Epithelial cell of proximal tubule (primary cell): ENCODE results near the gene UBTF. TPM values are rescaled to one million over a fixed set of nuclear protein-coding genes. Genes with fewer than 3 reads are reported as not detected.

Experiments
- DNase-seq: peaks from one replicate; pipeline ENCODE4 v3.0.0-alpha.2; 2011; ENCODE audit warnings: low read depth
- H3K4me3 ChIP-seq: 2 replicates; pipeline ENCODE4 v1.5.1; 2011; ENCODE audit warnings: low read depth, mild to moderate bottlenecking, low read length
- CTCF ChIP-seq: conservative IDR thresholded peaks from 2 replicates; pipeline ENCODE4 v1.5.1; 2012; ENCODE audit warnings: low read depth, mild to moderate bottlenecking, low read length
- total RNA-seq: library from RNA; depleted of rRNA; stranded (reverse); fragments of >200 nt; gene quantifications from 2 replicates; pipeline ENCODE4 v1.2.3, GENCODE V29; 2015

Gene UBTF
- total RNA-seq, 1 donor from 2014 or later = 37.5 TPM

DNA sequence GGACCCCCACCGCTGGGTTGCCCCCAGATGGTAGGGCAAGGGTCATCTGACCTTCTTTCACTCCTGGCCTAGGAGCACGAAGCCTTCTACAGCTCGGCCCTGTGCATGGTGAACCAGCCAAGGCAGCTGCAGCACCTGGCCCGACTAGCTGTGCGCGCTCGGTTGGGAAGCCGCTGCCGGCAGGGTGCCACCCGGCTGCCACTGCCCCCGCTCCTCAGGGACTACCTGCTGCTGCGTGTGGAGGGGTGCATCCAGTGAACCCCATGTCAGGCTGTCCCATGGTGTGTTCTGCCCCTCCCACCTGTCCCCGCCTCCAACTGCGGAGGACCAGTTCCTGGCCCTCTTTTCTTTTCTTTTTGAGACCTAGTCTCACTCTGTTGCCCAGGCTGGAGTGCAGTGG is 41.3 kb downstream of the UBTF start:
- no peak overlapping the region for H3K4me3 ChIP-seq
- no peak for TF ChIP-seq CTCF
- DNase-seq = no peak

- H3K4me3 ChIP-seq = no peak overlapping the region
- no peak for TF ChIP-seq CTCF
- DNase-seq = no peak
Observed at GRCh38 chr17:44177640-44178039, 41.8 kb downstream of the UBTF start.

DNA sequence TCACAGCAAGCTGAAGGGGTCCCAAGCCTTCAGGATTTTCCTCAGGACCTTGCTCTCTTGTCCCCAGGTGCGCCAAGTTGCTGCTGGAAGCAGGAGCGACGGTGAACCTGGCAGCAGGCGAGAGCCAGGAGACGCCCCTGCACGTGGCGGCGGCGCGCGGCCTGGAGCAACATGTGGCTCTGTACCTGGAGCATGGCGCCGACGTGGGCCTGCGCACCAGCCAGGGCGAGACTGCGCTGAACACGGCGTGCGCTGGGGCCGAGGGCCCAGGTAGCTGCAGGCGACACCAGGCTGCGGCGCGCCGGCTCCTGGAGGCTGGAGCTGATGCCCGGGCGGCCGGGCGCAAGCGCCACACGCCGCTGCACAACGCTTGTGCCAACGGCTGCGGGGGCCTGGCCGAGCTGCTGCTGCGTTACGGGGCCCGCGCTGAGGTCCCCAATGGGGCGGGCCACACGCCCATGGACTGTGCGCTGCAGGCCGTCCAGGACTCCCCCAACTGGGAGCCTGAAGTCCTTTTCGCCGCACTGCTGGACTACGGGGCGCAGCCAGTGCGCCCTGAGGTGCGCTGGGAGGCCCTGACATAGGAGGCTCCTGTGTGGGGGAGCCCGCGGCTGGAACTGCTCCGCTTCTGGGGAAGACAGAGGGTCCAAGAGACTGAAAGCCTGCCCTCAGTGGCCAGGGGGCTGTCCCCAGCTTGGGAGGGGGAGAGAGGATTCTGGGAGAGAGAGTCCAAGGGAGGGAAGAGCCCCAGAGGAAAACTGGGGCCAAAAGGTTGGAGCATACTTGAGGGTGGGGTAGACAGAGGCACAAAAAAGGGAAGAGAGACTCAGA is 42.6 kb downstream of the UBTF start:
- DNase-seq = no peak
- no peak for TF ChIP-seq CTCF
- H3K4me3 ChIP-seq = no peak overlapping the region

- DNase-seq = no peak
- H3K4me3 ChIP-seq = no peak overlapping the region
- no peak for TF ChIP-seq CTCF
Observed at GRCh38 chr17:44176257-44176656, 43.2 kb downstream of the UBTF start.

- no peak for TF ChIP-seq CTCF
- H3K4me3 ChIP-seq = no peak overlapping the region
- DNase-seq = no peak
Observed at GRCh38 chr17:44174427-44174826, 45.0 kb downstream of the UBTF start.

DNA sequence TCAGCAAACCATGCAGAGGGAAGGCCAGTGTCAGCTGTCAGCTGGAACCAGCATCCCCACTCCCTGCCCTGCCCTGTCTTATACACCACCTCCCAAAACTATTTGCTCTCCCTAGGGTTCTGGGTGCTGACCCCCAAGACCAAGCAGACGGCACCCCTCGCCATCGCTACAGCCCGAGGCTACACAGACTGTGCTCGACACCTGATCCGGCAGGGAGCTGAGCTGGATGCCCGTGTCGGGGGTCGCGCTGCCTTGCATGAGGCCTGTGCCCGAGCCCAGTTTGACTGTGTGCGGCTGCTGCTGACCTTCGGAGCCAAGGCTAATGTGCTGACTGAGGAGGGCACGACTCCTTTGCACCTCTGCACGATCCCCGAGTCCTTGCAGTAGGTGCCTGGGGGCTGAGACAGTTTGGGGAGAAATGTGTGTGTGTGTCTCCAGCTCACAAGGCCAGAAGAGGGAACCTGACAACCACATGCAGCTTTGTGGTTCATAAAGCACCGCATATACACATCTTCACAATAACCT is 47.5 kb downstream of the UBTF start:
- no peak for TF ChIP-seq CTCF
- DNase-seq = no peak

More for the DNA sequence above, 47.5 kb downstream of the UBTF start:
- no peak overlapping the region for H3K4me3 ChIP-seq
